ENCODE measurements around the gene CAMSAP1.

Gene CAMSAP1

GRCh38 chr9:135887021-135887507, 20.3 kb downstream of the CAMSAP1 start:
- no peak for DNase-seq (ENCODE audit: low read depth)
- no peak overlapping the region for H3K4me3 ChIP-seq (ENCODE audit: low read depth, low read length)
- no peak for TF ChIP-seq CTCF (IDR thresholded peaks at IDR 0.05; ENCODE audit: control insufficient read depth, extremely low read depth, insufficient read depth)

GRCh38 chr9:135886147-135886981, 21.0 kb downstream of the CAMSAP1 start:
- no peak for TF ChIP-seq CTCF (IDR thresholded peaks at IDR 0.05; ENCODE audit: control insufficient read depth, extremely low read depth, insufficient read depth)
- H3K4me3 ChIP-seq (ENCODE audit: low read depth, low read length): no peak overlapping the region
- DNase-seq (ENCODE audit: low read depth): no peak

- no peak for TF ChIP-seq CTCF (IDR thresholded peaks at IDR 0.05; ENCODE audit: control insufficient read depth, extremely low read depth, insufficient read depth)
- no peak for DNase-seq (ENCODE audit: low read depth)
- no peak overlapping the region for H3K4me3 ChIP-seq (ENCODE audit: low read depth, low read length)
Measured at GRCh38 chr9:135885100-135885853, 22.1 kb downstream of the CAMSAP1 start.

GRCh38 chr9:135884328-135885035, 22.9 kb downstream of the CAMSAP1 start:
- DNase-seq (ENCODE audit: low read depth): no peak
- no peak for TF ChIP-seq CTCF (IDR thresholded peaks at IDR 0.05; ENCODE audit: control insufficient read depth, extremely low read depth, insufficient read depth)
- no peak overlapping the region for H3K4me3 ChIP-seq (ENCODE audit: low read depth, low read length)

GRCh38 chr9:135883410-135884089, 23.8 kb downstream of the CAMSAP1 start:
- TF ChIP-seq CTCF (IDR thresholded peaks at IDR 0.05; ENCODE audit: control insufficient read depth, extremely low read depth, insufficient read depth): no peak
- H3K4me3 ChIP-seq (ENCODE audit: low read depth, low read length): no peak overlapping the region
- DNase-seq (ENCODE audit: low read depth): no peak

GRCh38 chr9:135882011-135882410, 25.3 kb downstream of the CAMSAP1 start:
- no peak for TF ChIP-seq CTCF (IDR thresholded peaks at IDR 0.05; ENCODE audit: control insufficient read depth, extremely low read depth, insufficient read depth)
- no peak overlapping the region for H3K4me3 ChIP-seq (ENCODE audit: low read depth, low read length)

More at GRCh38 chr9:135882011-135882410, 25.3 kb downstream of the CAMSAP1 start:
- DNase-seq (ENCODE audit: low read depth): no peak
